Colonic mucosa (tissue), 4 donors: Measurements from ENCODE around the gene EFCAB12. TPM values are rescaled to one million over a fixed set of nuclear protein-coding genes. Genes with fewer than 3 reads are reported as not detected.

Experiments
- DNase-seq: peaks from one replicate; pipeline ENCODE4 v3.0.0-alpha.2; 2020
- H3K27ac ChIP-seq: fragments of 200-600 bp; one replicate; pipeline ENCODE4 v1.8.0; 2021
- H3K27me3 ChIP-seq: fragments of 200-600 bp; one replicate; pipeline ENCODE4 v1.8.0; 2021
- H3K36me3 ChIP-seq: fragments of 200-600 bp; one replicate; pipeline ENCODE4 v1.8.0; 2021
- H3K4me1 ChIP-seq: fragments of 200-600 bp; one replicate; pipeline ENCODE4 v1.8.0; 2021; ENCODE audit warnings: mild to moderate bottlenecking
- H3K4me3 ChIP-seq: fragments of 200-600 bp; one replicate; pipeline ENCODE4 v1.8.0; 2021
- H3K9ac ChIP-seq, 2 donors: one replicate each; pipeline ENCODE4 v1.7.0; 2013; ENCODE audit warnings: control low read depth in 2 of 2, low read depth in 2 of 2, low read length in 2 of 2
- H3K9me3 ChIP-seq: fragments of 200-600 bp; one replicate; pipeline ENCODE4 v1.8.0; 2021
- CTCF ChIP-seq: fragments of 200-600 bp; IDR thresholded peaks from one replicate; pipeline ENCODE4 v1.8.0; 2022; ENCODE audit warnings: antibody characterized with exemption, mild to moderate bottlenecking
- intact Hi-C: fragments of 100-400 bp; cut with DNase I; formaldehyde crosslinking; loops from one replicate; pipeline ENCODE4 v1.14.1; 2022
- total RNA-seq, 2 donors: library from RNA; stranded (reverse); fragmentation: NEBNext Ultra II Directional in 1 of 2; extraction: Animal tissue kit (Norgen Biotek cat#: 25700) in 1 of 2; gene quantifications; one replicate each; pipeline ENCODE4 v1.2.1, GENCODE V29; 2021
- donor health status: healthy.
- donor health status: DM: no; HTN: no; CAD: no.
- donor health status: DM: no; HTN: no; CAD: no.

EFCAB12 gene
- total RNA-seq, 2 donors from 2014 or later: 0.16 to 0.47 TPM

- H3K27me3 ChIP-seq: no peaks in the 10 kb centered on the region
- DNase-seq: no peak
- H3K4me3 ChIP-seq: no peak overlapping the region
- H3K4me1 ChIP-seq: no peaks in the 10 kb centered on the region
- no peak for TF ChIP-seq CTCF
- H3K27ac ChIP-seq: no peak overlapping the region
- no peak overlapping the region for H3K9ac ChIP-seq
- intact Hi-C loops: no loop called here
- no peaks in the 10 kb centered on the region for H3K9me3 ChIP-seq
- no peaks in the 10 kb centered on the region for H3K36me3 ChIP-seq
Measured at GRCh38 chr3:129358772-129359371, 69.6 kb downstream of the EFCAB12 start.

- H3K27me3 ChIP-seq: no peaks in the 10 kb centered on the region
- no peak overlapping the region for H3K9ac ChIP-seq
- no peak for DNase-seq
- no peaks in the 10 kb centered on the region for H3K9me3 ChIP-seq
- H3K27ac ChIP-seq: no peak overlapping the region
- intact Hi-C loops: no loop called here
- TF ChIP-seq CTCF: no peak
- no peaks in the 10 kb centered on the region for H3K4me1 ChIP-seq
- H3K36me3 ChIP-seq: no peaks in the 10 kb centered on the region
- H3K4me3 ChIP-seq: no peak overlapping the region
Measured at GRCh38 chr3:129358177-129358771, 70.2 kb downstream of the EFCAB12 start.

GRCh38 chr3:129357616-129358015, 70.8 kb downstream of the EFCAB12 start:
- Histone ChIP-seq H3K27ac (no peak overlapping the region), H3K36me3 (no peaks in the 10 kb centered on the region), H3K4me3 (no peak overlapping the region), H3K4me1 (no peaks in the 10 kb centered on the region), H3K9ac (no peak overlapping the region), H3K27me3 (no peaks in the 10 kb centered on the region), H3K9me3 (no peaks in the 10 kb centered on the region)
- intact Hi-C loops: no loop called here
- no peak for DNase-seq
- no peak for TF ChIP-seq CTCF

GRCh38 chr3:129356756-129357425, 71.5 kb downstream of the EFCAB12 start:
- H3K4me3 ChIP-seq: no peak overlapping the region
- no peaks in the 10 kb centered on the region for H3K36me3 ChIP-seq
- no peaks in the 10 kb centered on the region for H3K27me3 ChIP-seq
- DNase-seq: no peak
- H3K4me1 ChIP-seq: no peaks in the 10 kb centered on the region
- no peak overlapping the region for H3K27ac ChIP-seq
- no peak for TF ChIP-seq CTCF
- no peaks in the 10 kb centered on the region for H3K9me3 ChIP-seq
- no peak overlapping the region for H3K9ac ChIP-seq
- intact Hi-C loops: no loop called here

GRCh38 chr3:129353589-129353941, 74.9 kb downstream of the EFCAB12 start:
- H3K27me3 ChIP-seq: no peaks in the 10 kb centered on the region
- H3K9ac ChIP-seq: no peak overlapping the region
- no peak overlapping the region for H3K4me3 ChIP-seq
- no peak overlapping the region for H3K27ac ChIP-seq
- intact Hi-C loops: no loop called here
- no peaks in the 10 kb centered on the region for H3K9me3 ChIP-seq
- DNase-seq: no peak
- no peak for TF ChIP-seq CTCF
- H3K4me1 ChIP-seq: no peaks in the 10 kb centered on the region
- no peaks in the 10 kb centered on the region for H3K36me3 ChIP-seq
